Neural progenitor cell (in vitro differentiated cells): ENCODE measurements around the gene UBE2L3.
"Not testable (repeated sequence)": the region's sequence is repeated elsewhere in the genome, so short reads cannot be mapped to it uniquely, and the experiment has no call there.

Experiments used
- EZH2 ChIP-seq: fragments of 200-600 bp; sonication (generic); IDR thresholded peaks from 2 replicates; pipeline ENCODE4 v1.6.1; 2017; ENCODE audit warnings: antibody characterized with exemption, mild to moderate bottlenecking, moderate library complexity
- EZH2phosphoT487 ChIP-seq: fragments of 200-600 bp; sonication (generic); IDR thresholded peaks from 2 replicates; pipeline ENCODE4 v1.6.1; 2017; ENCODE audit warnings: antibody characterized with exemption
- TF ChIP-seq, protein P1 (sequence below): fragments of 200-600 bp; sonication (generic); IDR thresholded peaks from 2 replicates; pipeline ENCODE4 v1.5.1; 2017; ENCODE audit warnings: antibody characterized with exemption, mild to moderate bottlenecking

DNA sequence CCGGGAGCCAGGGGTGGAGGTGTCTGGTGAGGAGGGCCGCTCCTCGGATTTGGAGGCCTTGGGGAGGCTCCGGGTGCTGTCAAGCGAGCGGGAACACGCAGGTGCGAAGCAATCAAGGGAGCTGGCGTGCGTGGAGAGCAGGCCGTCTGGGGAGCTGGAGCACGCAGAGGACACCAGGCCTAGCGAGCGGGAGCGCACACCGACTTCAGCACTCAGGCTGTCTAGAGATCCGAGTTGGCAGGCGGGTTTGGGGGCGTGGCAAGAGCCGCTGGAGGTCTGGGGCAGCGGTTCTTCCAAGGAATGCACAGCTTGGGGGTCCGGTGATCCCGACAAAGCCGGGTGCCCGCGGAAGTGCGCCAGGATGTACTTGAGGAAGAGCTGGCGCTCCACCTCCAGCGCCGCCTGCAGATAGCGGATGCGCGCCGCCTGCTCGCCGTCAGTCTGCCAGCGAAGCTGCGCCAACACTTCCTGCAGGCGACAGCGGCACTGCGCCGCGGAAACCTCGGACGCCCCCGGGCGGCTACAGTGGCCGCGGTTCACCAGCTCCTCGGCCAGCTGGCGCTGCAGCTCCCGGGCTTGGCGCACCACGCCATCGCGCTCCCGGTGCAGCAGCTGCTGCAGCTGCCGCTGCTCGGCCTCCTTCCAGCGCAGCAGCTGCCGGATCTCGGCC, 17.4 kb upstream of the UBE2L3 start:
- not testable (repeated sequence) for TF ChIP-seq EZH2phosphoT487, EZH2
- TF ChIP-seq, protein P1, sequence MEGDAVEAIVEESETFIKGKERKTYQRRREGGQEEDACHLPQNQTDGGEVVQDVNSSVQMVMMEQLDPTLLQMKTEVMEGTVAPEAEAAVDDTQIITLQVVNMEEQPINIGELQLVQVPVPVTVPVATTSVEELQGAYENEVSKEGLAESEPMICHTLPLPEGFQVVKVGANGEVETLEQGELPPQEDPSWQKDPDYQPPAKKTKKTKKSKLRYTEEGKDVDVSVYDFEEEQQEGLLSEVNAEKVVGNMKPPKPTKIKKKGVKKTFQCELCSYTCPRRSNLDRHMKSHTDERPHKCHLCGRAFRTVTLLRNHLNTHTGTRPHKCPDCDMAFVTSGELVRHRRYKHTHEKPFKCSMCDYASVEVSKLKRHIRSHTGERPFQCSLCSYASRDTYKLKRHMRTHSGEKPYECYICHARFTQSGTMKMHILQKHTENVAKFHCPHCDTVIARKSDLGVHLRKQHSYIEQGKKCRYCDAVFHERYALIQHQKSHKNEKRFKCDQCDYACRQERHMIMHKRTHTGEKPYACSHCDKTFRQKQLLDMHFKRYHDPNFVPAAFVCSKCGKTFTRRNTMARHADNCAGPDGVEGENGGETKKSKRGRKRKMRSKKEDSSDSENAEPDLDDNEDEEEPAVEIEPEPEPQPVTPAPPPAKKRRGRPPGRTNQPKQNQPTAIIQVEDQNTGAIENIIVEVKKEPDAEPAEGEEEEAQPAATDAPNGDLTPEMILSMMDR: not testable (repeated sequence)
